SU-DHL-6 (cell line): ENCODE data around the gene STK33.

ENCODE experiments used
- H2AFZ ChIP-seq: fragments of 200-600 bp; sonication (generic); 2 replicates; pipeline ENCODE4 v1.6.1; 2014; ENCODE audit warnings: low read depth, mild to moderate bottlenecking, moderate library complexity, mixed read lengths, antibody characterized with exemption, low read length; ENCODE audit not compliant: severe bottlenecking
- H3F3A ChIP-seq: fragments of 200-600 bp; shearing (Covaris generic); 2 replicates; pipeline ENCODE4 v1.6.0; 2016; ENCODE audit warnings: antibody characterized with exemption, mild to moderate bottlenecking; ENCODE audit not compliant: insufficient read depth
- H3K27ac ChIP-seq: fragments of 200-600 bp; sonication (generic); 2 replicates; pipeline ENCODE4 v1.5.1; 2016; ENCODE audit warnings: low read depth, mild to moderate bottlenecking, low read length, moderate library complexity, mixed read lengths
- H3K27me3 ChIP-seq: fragments of 200-600 bp; sonication (generic), shearing (Covaris generic); 2 replicates; pipeline ENCODE4 v1.6.0; 2014; ENCODE audit warnings: mild to moderate bottlenecking, low read length
- H3K36me3 ChIP-seq: fragments of 200-600 bp; sonication (generic); 2 replicates; pipeline ENCODE4 v1.6.1; 2014; ENCODE audit warnings: mild to moderate bottlenecking, low read length, mixed read lengths
- H3K4me2 ChIP-seq: fragments of 300-600, 200-600 bp; shearing (Covaris generic), sonication (generic); 2 replicates; pipeline ENCODE4 v1.6.0; 2014; ENCODE audit warnings: low read length, low read depth, mild to moderate bottlenecking; ENCODE audit not compliant: poor library complexity, severe bottlenecking
- H3K4me3 ChIP-seq: fragments of 200-600 bp; sonication (generic); 2 replicates; pipeline ENCODE4 v1.5.1; 2014; ENCODE audit warnings: antibody characterized with exemption, low read length, mild to moderate bottlenecking, mixed read lengths; ENCODE audit not compliant: insufficient read depth, poor library complexity, severe bottlenecking
- H3K79me2 ChIP-seq: fragments of 200-600 bp; sonication (generic); 2 replicates; pipeline ENCODE4 v1.6.1; 2014; ENCODE audit warnings: mild to moderate bottlenecking, low read length, moderate library complexity; ENCODE audit not compliant: insufficient read depth
- H3K9ac ChIP-seq: fragments of 200-600 bp; sonication (generic); 2 replicates; pipeline ENCODE4 v1.7.0; 2014; ENCODE audit warnings: mild to moderate bottlenecking, low read length
- H3K9me2 ChIP-seq: fragments of 200-600 bp; sonication (generic); replicated peaks from 2 replicates; pipeline ENCODE4 v1.6.1; 2014; ENCODE audit warnings: low read length; ENCODE audit not compliant: insufficient read depth
- H3K9me3 ChIP-seq: fragments of 200-600 bp; sonication (generic); 2 replicates; pipeline ENCODE4 v1.6.1; 2014; ENCODE audit warnings: low read length, mixed read lengths; ENCODE audit not compliant: insufficient read depth
- H4K20me1 ChIP-seq: fragments of 200-600 bp; sonication (generic); 2 replicates; pipeline ENCODE4 v1.6.1; 2014; ENCODE audit warnings: low read depth, mild to moderate bottlenecking, antibody characterized with exemption, low read length, moderate library complexity, mixed read lengths
- CTCF ChIP-seq: fragments of 200-600 bp; sonication (generic); IDR thresholded peaks from one replicate; pipeline ENCODE4 v1.5.1; 2017; ENCODE audit warnings: antibody characterized with exemption, mild to moderate bottlenecking, low read length, moderate library complexity; ENCODE audit not compliant: insufficient read depth, poor library complexity, severe bottlenecking
- EZH2phosphoT487 ChIP-seq: fragments of 200-600 bp; sonication (generic), shearing (Covaris generic); conservative IDR thresholded peaks from 2 replicates; pipeline ENCODE4 v1.6.1; 2018; ENCODE audit warnings: mild to moderate bottlenecking, antibody characterized with exemption, low read length, moderate library complexity, mixed read lengths

The STK33 gene

GRCh38 chr11:8387693-8388092 is 206.3 kb downstream of the STK33 start:
- Histone ChIP-seq H3K79me2 (no peaks in the 10 kb centered on the region), H3K27me3 (no peaks in the 10 kb centered on the region), H3K9ac (no peak overlapping the region), H3K4me2 (no peak overlapping the region), H3K27ac (no peak overlapping the region), H2AFZ (no peak overlapping the region), H4K20me1 (no peaks in the 10 kb centered on the region), H3K9me3 (no peaks in the 10 kb centered on the region), H3K4me3 (no peak overlapping the region), H3K9me2 (no peaks in the 10 kb centered on the region), H3K36me3 (no peaks in the 10 kb centered on the region), H3F3A (no peaks in the 10 kb centered on the region)
- TF ChIP-seq EZH2phosphoT487 (no peak), CTCF (no peak)

- Histone ChIP-seq H2AFZ (no peak overlapping the region), H3K4me2 (no peak overlapping the region)
- no peak for TF ChIP-seq CTCF
Observed at GRCh38 chr11:8387141-8387540, 206.9 kb downstream of the STK33 start.

GRCh38 chr11:8386134-8386864 is 207.7 kb downstream of the STK33 start:
- no peak for TF ChIP-seq EZH2phosphoT487
- no peak for TF ChIP-seq CTCF
- Histone ChIP-seq H3K9me3 (no peaks in the 10 kb centered on the region), H3K4me2 (no peak overlapping the region), H3K4me3 (no peak overlapping the region), H3F3A (no peaks in the 10 kb centered on the region), H3K27me3 (no peaks in the 10 kb centered on the region), H3K27ac (no peak overlapping the region), H4K20me1 (no peaks in the 10 kb centered on the region), H3K79me2 (no peaks in the 10 kb centered on the region), H3K36me3 (no peaks in the 10 kb centered on the region), H2AFZ (no peak overlapping the region), H3K9ac (no peak overlapping the region), H3K9me2 (no peaks in the 10 kb centered on the region)

More at GRCh38 chr11:8387141-8387540, 206.9 kb downstream of the STK33 start:
- Histone ChIP-seq H3K4me3 (no peak overlapping the region), H3K9me2 (no peaks in the 10 kb centered on the region), H3K36me3 (no peaks in the 10 kb centered on the region), H3K27ac (no peak overlapping the region), H4K20me1 (no peaks in the 10 kb centered on the region), H3K9me3 (no peaks in the 10 kb centered on the region), H3K9ac (no peak overlapping the region), H3F3A (no peaks in the 10 kb centered on the region), H3K27me3 (no peaks in the 10 kb centered on the region), H3K79me2 (no peaks in the 10 kb centered on the region)
